GM23248 (cell line): ENCODE measurements around the gene PLA2G2C.

Source experiments
- EZH2 ChIP-seq: fragments of 200-600 bp; sonication (generic); IDR thresholded peaks from 2 replicates; pipeline ENCODE4 v1.6.1; 2018; ENCODE audit warnings: antibody characterized with exemption, mild to moderate bottlenecking; ENCODE audit not compliant: insufficient read depth, poor library complexity, severe bottlenecking
- EZH2phosphoT487 ChIP-seq: fragments of 200-600 bp; sonication (generic); IDR thresholded peaks from 2 replicates; pipeline ENCODE4 v1.6.1; 2018; ENCODE audit warnings: antibody characterized with exemption, moderate library complexity, mild to moderate bottlenecking, low read depth; ENCODE audit not compliant: insufficient read depth

DNA sequence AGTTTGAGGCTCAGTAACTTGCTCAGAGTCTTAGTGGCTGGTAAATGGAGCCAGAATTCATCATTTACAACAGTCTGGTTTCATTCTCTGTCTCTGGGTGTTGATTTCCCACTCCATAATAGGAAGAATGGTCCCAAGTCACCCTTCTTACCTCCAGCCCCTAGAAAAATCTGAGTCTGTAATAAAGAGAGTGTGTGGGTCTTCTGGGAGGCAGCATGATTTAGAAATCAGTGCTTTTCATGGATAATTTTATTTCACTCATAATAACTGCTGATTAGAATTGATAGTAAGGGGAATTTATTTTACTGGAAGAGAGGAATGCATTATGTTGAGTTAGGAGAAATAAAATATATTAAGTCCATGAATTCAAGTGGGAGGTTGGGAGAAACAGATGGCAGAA, 69.1 kb downstream of the PLA2G2C start:
- TF ChIP-seq EZH2 (no peak), EZH2phosphoT487 (no peak)
